H1 (cell line): Measurements from ENCODE around the gene SEMA3G. TPM values are rescaled to one million over a fixed set of nuclear protein-coding genes. Genes with fewer than 3 reads are reported as not detected.

Source experiments
- CTCF ChIA-PET: fragments of 300-600 bp; sonication (Branson Sonifier 250); formaldehyde crosslinking; loops from one replicate; lab custom pipeline; 2021; ENCODE audit not compliant: partially characterized antibody; lab: Charles Lee
- POLR2A ChIA-PET: fragments of 300-600 bp; sonication (Branson Sonifier 250); formaldehyde crosslinking; loops from one replicate; lab custom pipeline; 2021; ENCODE audit warnings: inconsistent platforms; ENCODE audit not compliant: partially characterized antibody; lab: Charles Lee
- DNase-seq, 2 experiments: peaks; one replicate each; pipeline versions ENCODE4 v3.0.0 to v3.0.0-alpha.2; 2010 to 2022; ENCODE audit warnings: low spot score in 2 of 2, low read depth in 1 of 2, mixed read lengths in 1 of 2
- FAIRE-seq: peaks from 2 replicates; lab custom pipeline; 2011; peaks lifted over from hg19 to GRCh38; lab: Jason Lieb, UNC
- H2AFZ ChIP-seq: 2 replicates; pipeline ENCODE4 v1.8.1; 2012; ENCODE audit warnings: low read length, inconsistent platforms
- H2AK5ac ChIP-seq: 2 replicates; pipeline ENCODE4 v1.6.1; 2013; ENCODE audit warnings: low read depth, low read length
- H2BK120ac ChIP-seq: replicated peaks from 2 replicates; pipeline ENCODE3; 2013; ENCODE audit warnings: low read depth, low read length, inconsistent platforms
- H2BK12ac ChIP-seq: 2 replicates; pipeline ENCODE4 v1.6.1; 2013; ENCODE audit warnings: low read depth, low read length
- H2BK15ac ChIP-seq: 2 replicates; pipeline ENCODE4 v1.6.1; 2013; ENCODE audit warnings: low read length
- H2BK20ac ChIP-seq: 2 replicates; pipeline ENCODE4 v1.6.1; 2013; ENCODE audit warnings: low read length
- H2BK5ac ChIP-seq: 2 replicates; pipeline ENCODE4 v1.6.1; 2013; ENCODE audit warnings: low read depth, low read length
- H3K14ac ChIP-seq: 2 replicates; pipeline ENCODE4 v1.6.1; 2013; ENCODE audit warnings: inconsistent platforms; ENCODE audit not compliant: insufficient read length
- H3K18ac ChIP-seq: 2 replicates; pipeline ENCODE4 v1.6.1; 2013; ENCODE audit warnings: low read length; ENCODE audit errors: extremely low read depth
- H3K23ac ChIP-seq: 2 replicates; pipeline ENCODE4 v1.6.1; 2013; ENCODE audit warnings: inconsistent platforms; ENCODE audit not compliant: insufficient read length
- H3K23me2 ChIP-seq: 2 replicates; pipeline ENCODE4 v1.6.1; 2013; ENCODE audit warnings: low read depth, low read length
- H3K27ac ChIP-seq: 2 replicates; pipeline ENCODE4 v1.6.1; 2011; ENCODE audit warnings: low read depth, low read length, inconsistent platforms
- H3K27me3 ChIP-seq, 4 experiments: replicated peaks in 1 of 4; 1 replicate in 1 of 4; 2 replicates in 3 of 4; pipeline versions ENCODE4 v1.6.1 to v1.8.1; 2011 to 2013; ENCODE audit warnings: low read length in 3 of 4, mild to moderate bottlenecking in 3 of 4, inconsistent platforms in 2 of 4, mixed read lengths in 2 of 4, moderate library complexity in 1 of 4; ENCODE audit not compliant: control insufficient read depth in 3 of 4, insufficient read depth in 3 of 4; ENCODE audit errors: extremely low read depth in 1 of 4
- H3K36me3 ChIP-seq, 4 experiments: 2 replicates each; pipeline versions ENCODE4 v1.6.1 to v1.8.1; 2011 to 2013; ENCODE audit warnings: mild to moderate bottlenecking in 4 of 4, low read length in 3 of 4, moderate library complexity in 2 of 4, control low read depth in 1 of 4, inconsistent platforms in 1 of 4; ENCODE audit not compliant: insufficient read depth in 4 of 4, control insufficient read depth in 2 of 4
- H3K4ac ChIP-seq: replicated peaks from 2 replicates; pipeline ENCODE3; 2013; ENCODE audit warnings: low read length, low read depth, mixed read lengths, inconsistent platforms; ENCODE audit not compliant: insufficient read length
- H3K4me1 ChIP-seq, 4 experiments: replicated peaks in 1 of 4; 1 replicate in 1 of 4; 2 replicates in 3 of 4; pipeline versions ENCODE4 v1.6.1 to v1.8.1; 2011 to 2013; ENCODE audit warnings: low read length in 3 of 4, inconsistent platforms in 2 of 4, mixed read lengths in 1 of 4; ENCODE audit not compliant: insufficient read depth in 4 of 4, control insufficient read depth in 3 of 4
- H3K4me2 ChIP-seq, 2 experiments: 2 replicates each; pipeline versions ENCODE4 v1.6.1 to v1.8.1; 2011 to 2013; ENCODE audit warnings: low read depth in 2 of 2, low read length in 2 of 2, control low read depth in 1 of 2, inconsistent platforms in 1 of 2, mild to moderate bottlenecking in 1 of 2; ENCODE audit not compliant: insufficient read depth in 1 of 2
- H3K4me3 ChIP-seq, 4 experiments: fragments of 200-600, 300-600 bp in 1 of 4; sonication (generic), shearing (Covaris generic), sonication (Bioruptor Twin) in 1 of 4; 2 replicates each; pipeline versions ENCODE4 v1.5.1 to v1.8.1; 2011 to 2016; ENCODE audit warnings: low read length in 4 of 4, low read depth in 3 of 4, control low read depth in 2 of 4, inconsistent platforms in 2 of 4, mild to moderate bottlenecking in 2 of 4, mixed read lengths in 1 of 4, moderate library complexity in 1 of 4; ENCODE audit not compliant: insufficient read depth in 2 of 4; ENCODE audit errors: extremely low read depth in 1 of 4
- H3K56ac ChIP-seq: replicated peaks from 2 replicates; pipeline ENCODE3; 2013; ENCODE audit warnings: low read depth, mild to moderate bottlenecking, mixed read lengths, low read length, inconsistent platforms; ENCODE audit not compliant: insufficient read length
- H3K79me1 ChIP-seq: 2 replicates; pipeline ENCODE4 v1.6.1; 2013; ENCODE audit warnings: low read depth, low read length, control low read depth
- H3K79me2 ChIP-seq, 2 experiments: 2 replicates each; pipeline versions ENCODE4 v1.6.1 to v1.8.1; 2012 to 2013; ENCODE audit warnings: low read length in 2 of 2, mild to moderate bottlenecking in 2 of 2, inconsistent platforms in 1 of 2; ENCODE audit not compliant: insufficient read depth in 2 of 2, control insufficient read depth in 1 of 2
- H3K9ac ChIP-seq, 4 experiments: replicated peaks in 1 of 4; 1 replicate in 1 of 4; 2 replicates in 3 of 4; pipeline versions ENCODE4 v1.6.1 to v1.8.1; 2011 to 2013; ENCODE audit warnings: low read depth in 3 of 4, low read length in 3 of 4, control low read depth in 2 of 4, mild to moderate bottlenecking in 2 of 4, moderate library complexity in 2 of 4, inconsistent platforms in 1 of 4; ENCODE audit errors: extremely low read depth in 1 of 4
- H3K9me3 ChIP-seq, 2 experiments: 2 replicates each; pipeline versions ENCODE4 v1.6.1 to v1.8.1; 2012 to 2013; ENCODE audit warnings: mild to moderate bottlenecking in 2 of 2, moderate library complexity in 2 of 2, control low read depth in 1 of 2, inconsistent platforms in 1 of 2, low read depth in 1 of 2, low read length in 1 of 2, mixed read lengths in 1 of 2; ENCODE audit not compliant: insufficient read depth in 2 of 2
- H4K20me1 ChIP-seq, 2 experiments: replicated peaks in 1 of 2; 2 replicates each; pipeline versions ENCODE3 to v1.8.1; 2011 to 2013; ENCODE audit warnings: inconsistent platforms in 2 of 2, low read length in 2 of 2, mild to moderate bottlenecking in 1 of 2; ENCODE audit not compliant: insufficient read depth in 2 of 2, control insufficient read depth in 1 of 2
- H4K5ac ChIP-seq: 2 replicates; pipeline ENCODE4 v1.6.1; 2013; ENCODE audit warnings: low read length, low read depth, mixed read lengths, inconsistent platforms; ENCODE audit not compliant: insufficient read length
- H4K8ac ChIP-seq: 2 replicates; pipeline ENCODE4 v1.8.0; 2013; ENCODE audit warnings: mild to moderate bottlenecking, moderate library complexity, low read length, inconsistent platforms; ENCODE audit not compliant: insufficient read depth; ENCODE audit errors: extremely low read depth
- H4K91ac ChIP-seq: replicated peaks from 2 replicates; pipeline ENCODE3; 2013; ENCODE audit warnings: low read length, mixed read lengths, inconsistent platforms; ENCODE audit not compliant: insufficient read length
- BACH1 ChIP-seq: IDR thresholded peaks from 2 replicates; pipeline ENCODE4 v1.6.1; 2012; ENCODE audit warnings: low read length, improper control_type of control experiment
- CBX5 ChIP-seq: fragments of 300-800, 300-1000 bp; sonication (generic); IDR thresholded peaks from 2 replicates; pipeline ENCODE4 v1.7.1; 2016; ENCODE audit warnings: antibody characterized with exemption, low read length, low read depth
- CHD2 ChIP-seq: IDR thresholded peaks from 2 replicates; pipeline ENCODE4 v1.6.1; 2012; ENCODE audit warnings: low read length, improper control_type of control experiment
- EGR1 ChIP-seq: IDR thresholded peaks from 2 replicates; pipeline ENCODE4 v1.6.1; 2011; ENCODE audit warnings: low read depth, low read length, borderline replicate concordance
- HDAC6 ChIP-seq: IDR thresholded peaks from one replicate; pipeline ENCODE4 v1.7.1; 2012; ENCODE audit warnings: low read depth, mild to moderate bottlenecking, inconsistent platforms, low read length, moderate library complexity
- JUND ChIP-seq: IDR thresholded peaks from 2 replicates; pipeline ENCODE4 v1.6.1; 2011; ENCODE audit warnings: mild to moderate bottlenecking, improper control_type of control experiment, low read length
- KDM5A ChIP-seq: fragments of 200-600 bp; IDR thresholded peaks from 2 replicates; pipeline ENCODE4 v1.7.1; 2012; ENCODE audit warnings: mild to moderate bottlenecking, low read length, inconsistent platforms, mixed read lengths
- POU5F1 ChIP-seq: IDR thresholded peaks from 2 replicates; pipeline ENCODE4 v1.6.1; 2011; ENCODE audit warnings: low read depth, mild to moderate bottlenecking, low read length, moderate library complexity
- RAD21 ChIP-seq, 2 experiments: IDR thresholded peaks in 1 of 2; conservative IDR thresholded peaks in 1 of 2; 2 replicates each; pipeline ENCODE4 v1.6.1; 2011; ENCODE audit warnings: low read depth in 2 of 2, low read length in 2 of 2, improper control_type of control experiment in 1 of 2, inconsistent platforms in 1 of 2, mild to moderate bottlenecking in 1 of 2, moderate library complexity in 1 of 2
- SP1 ChIP-seq: IDR thresholded peaks from 2 replicates; pipeline ENCODE4 v1.6.1; 2011; ENCODE audit warnings: low read depth, low read length
- SP4 ChIP-seq: IDR thresholded peaks from 2 replicates; pipeline ENCODE4 v1.6.1; 2012; ENCODE audit warnings: low read length, inconsistent platforms
- WGBS, 2 experiments: shearing (Covaris generic) in 1 of 2; methylation state at CpG; one replicate each; pipeline versions ENCODE4 v1.1.6 to v1.1.7; 2013 to 2015; ENCODE audit warnings: low lambda C conversion rate in 2 of 2, mixed read lengths in 2 of 2, inconsistent platforms in 1 of 2, low coverage in 1 of 2, missing lambda C conversion rate in 1 of 2; ENCODE audit not compliant: insufficient replicate concordance in 2 of 2, insufficient coverage in 1 of 2, insufficient read length in 1 of 2; ENCODE audit errors: extremely low coverage in 1 of 2, missing lambda C conversion rate in 1 of 2; 5-methylcytosine and 5-hydroxymethylcytosine counted together
- polyA plus RNA-seq, 7 experiments: library from polyadenylated mRNA; depleted of rRNA in 3 of 7; stranded (reverse) in 5 of 7; unstranded in 2 of 7; fragments of >200 nt in 5 of 7; fragments of 200-250 nt in 2 of 7; gene quantifications; 1 replicate in 5 of 7; 2 replicates in 1 of 7; 4 replicates in 1 of 7; pipeline versions ENCODE4 v1.2.1 to v1.2.3, GENCODE V29; 2011 to 2013; ENCODE audit warnings: missing spikeins in 2 of 7, mixed read lengths in 2 of 7
- total RNA-seq: library from RNA; stranded (reverse); fragmentation: NEBNext Ultra II Directional; extraction: Animal tissue kit (Norgen Biotek cat#: 25700); gene quantifications from 2 replicates; pipeline ENCODE4 v1.2.1, GENCODE V29; 2021
- TF ChIP-seq, protein P1 (sequence below): IDR thresholded peaks from 2 replicates; pipeline ENCODE4 v1.6.1; 2012; ENCODE audit warnings: inconsistent platforms

Gene SEMA3G
- total and polyA plus RNA-seq, 2 of the 8 experiments (the other 6 are each of a cell fraction or from before 2014, with no cell fraction given): 0.95 to 1.5 TPM

DNA sequence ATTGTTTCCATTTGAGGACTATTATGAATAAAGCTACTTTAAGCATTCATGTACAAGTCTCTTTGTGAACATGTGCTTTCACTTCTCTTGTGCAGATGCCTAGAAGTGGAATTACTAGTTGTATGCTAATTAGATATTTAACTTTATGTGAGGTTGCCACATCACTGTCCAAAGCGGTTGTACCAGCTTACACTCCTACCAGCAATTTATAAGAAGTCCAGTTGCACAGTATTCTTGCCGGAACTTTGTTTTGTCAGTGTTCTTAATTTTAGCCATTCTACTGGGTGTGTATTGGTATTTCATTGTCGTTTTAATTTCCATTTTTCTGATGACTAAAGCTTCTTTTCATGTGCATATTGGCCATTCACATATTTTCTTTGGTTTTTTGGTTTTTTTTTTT is 29.1 kb downstream of the SEMA3G start:
- no peak overlapping the region for H4K5ac ChIP-seq
- H4K91ac ChIP-seq: no peak overlapping the region
- no peak overlapping the region for H3K23ac ChIP-seq
- no peak overlapping the region for H3K56ac ChIP-seq
- H2AFZ ChIP-seq: no peak overlapping the region
- no peak overlapping the region for H3K14ac ChIP-seq
- H4K20me1 ChIP-seq: peaks cover 0 to 4% of the 10 kb centered on the region in 2 experiments
- FAIRE-seq (no peak), DNase-seq (no peak)
- no peaks in the 10 kb centered on the region for H3K79me1 ChIP-seq
- H3K4me1 ChIP-seq: peaks cover 0 to 6% (median 4%) of the 10 kb centered on the region in 4 experiments; a peak in 5 of 7 replicates
- H3K9ac ChIP-seq: no peak overlapping the region
- 92% methylated on average over 3 of the region's 3 CpGs; no CpG with 5 or more reads in 1 of the 2 experiments for WGBS, 2 experiments
- H3K4ac ChIP-seq: no peak overlapping the region
- POLR2A ChIA-PET: no interaction called here
- no peak overlapping the region for H3K4me3 ChIP-seq
- H4K8ac ChIP-seq: no peak overlapping the region
- H3K9me3 ChIP-seq: no peaks in the 10 kb centered on the region
- no peaks in the 10 kb centered on the region for H3K36me3 ChIP-seq
- no peak overlapping the region for H2BK12ac ChIP-seq
- no peak overlapping the region for H3K18ac ChIP-seq
- H3K79me2 ChIP-seq: no peaks in the 10 kb centered on the region
- H2BK15ac ChIP-seq: no peak overlapping the region
- no peak overlapping the region for H3K27ac ChIP-seq
- peaks cover 7% of the 10 kb centered on the region for H3K23me2 ChIP-seq
- no peak overlapping the region for H2BK20ac ChIP-seq
- no peak overlapping the region for H2AK5ac ChIP-seq
- no peak overlapping the region for H2BK5ac ChIP-seq
- H3K4me2 ChIP-seq: no peak overlapping the region
- no peaks in the 10 kb centered on the region for H3K27me3 ChIP-seq
- no peak overlapping the region for H2BK120ac ChIP-seq
- CTCF ChIA-PET: interaction anchor here (1.1 to 2.6 kb wide), 2 partner anchors 12 to 31 kb away, joined by 5 to 6 read pairs; no protein-coding TSS in a partner anchor
- TF ChIP-seq SP4: no peak
- no peak for TF ChIP-seq CBX5
- no peak for TF ChIP-seq CHD2
- TF ChIP-seq, protein P1, sequence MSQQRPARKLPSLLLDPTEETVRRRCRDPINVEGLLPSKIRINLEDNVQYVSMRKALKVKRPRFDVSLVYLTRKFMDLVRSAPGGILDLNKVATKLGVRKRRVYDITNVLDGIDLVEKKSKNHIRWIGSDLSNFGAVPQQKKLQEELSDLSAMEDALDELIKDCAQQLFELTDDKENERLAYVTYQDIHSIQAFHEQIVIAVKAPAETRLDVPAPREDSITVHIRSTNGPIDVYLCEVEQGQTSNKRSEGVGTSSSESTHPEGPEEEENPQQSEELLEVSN: no peak
- TF ChIP-seq BACH1: no peak
- no peak for TF ChIP-seq JUND
- TF ChIP-seq POU5F1: no peak
- TF ChIP-seq SP1: no peak
- no peak for TF ChIP-seq RAD21 (IDR thresholded peaks at IDR 0.05 in 1 of 2, conservative IDR thresholded peaks at IDR 0.05 in 1 of 2; ENCODE audit: low read depth in 2 of 2, low read length in 2 of 2)
- no peak for TF ChIP-seq HDAC6
- no peak for TF ChIP-seq EGR1
- TF ChIP-seq KDM5A: no peak
